PFSK-1 (cell line): ENCODE data around the gene GPC3.

Experiments
- POLR2AphosphoS5 ChIP-seq: IDR thresholded peaks from 2 replicates; pipeline ENCODE4 v1.6.1; 2012; ENCODE audit warnings: low read depth, mild to moderate bottlenecking, control low read depth, low read length, moderate library complexity
- SIN3A ChIP-seq: IDR thresholded peaks from 2 replicates; pipeline ENCODE4 v1.6.1; 2012; ENCODE audit warnings: mild to moderate bottlenecking, low read length, moderate library complexity, borderline replicate concordance; ENCODE audit not compliant: insufficient read depth
- TAF1 ChIP-seq: IDR thresholded peaks from 2 replicates; pipeline ENCODE4 v1.6.1; 2012; ENCODE audit warnings: low read length, control low read depth, borderline replicate concordance; ENCODE audit not compliant: insufficient read depth
- TF ChIP-seq, protein P1 (sequence below), 2 experiments: IDR thresholded peaks; 2 replicates each; pipeline versions ENCODE4 v1.6.1 to v1.8.0; 2011 to 2012; ENCODE audit warnings: low read depth in 2 of 2, low read length in 2 of 2, control low read depth in 1 of 2, inconsistent platforms in 1 of 2, mild to moderate bottlenecking in 1 of 2, moderate library complexity in 1 of 2; ENCODE audit not compliant: insufficient read depth in 1 of 2

GRCh38 chrX:133543654-133544053 lies 441.7 kb downstream of the GPC3 start:
- TF ChIP-seq POLR2AphosphoS5 (no peak), SIN3A (no peak), TAF1 (no peak)
- TF ChIP-seq, protein P1, sequence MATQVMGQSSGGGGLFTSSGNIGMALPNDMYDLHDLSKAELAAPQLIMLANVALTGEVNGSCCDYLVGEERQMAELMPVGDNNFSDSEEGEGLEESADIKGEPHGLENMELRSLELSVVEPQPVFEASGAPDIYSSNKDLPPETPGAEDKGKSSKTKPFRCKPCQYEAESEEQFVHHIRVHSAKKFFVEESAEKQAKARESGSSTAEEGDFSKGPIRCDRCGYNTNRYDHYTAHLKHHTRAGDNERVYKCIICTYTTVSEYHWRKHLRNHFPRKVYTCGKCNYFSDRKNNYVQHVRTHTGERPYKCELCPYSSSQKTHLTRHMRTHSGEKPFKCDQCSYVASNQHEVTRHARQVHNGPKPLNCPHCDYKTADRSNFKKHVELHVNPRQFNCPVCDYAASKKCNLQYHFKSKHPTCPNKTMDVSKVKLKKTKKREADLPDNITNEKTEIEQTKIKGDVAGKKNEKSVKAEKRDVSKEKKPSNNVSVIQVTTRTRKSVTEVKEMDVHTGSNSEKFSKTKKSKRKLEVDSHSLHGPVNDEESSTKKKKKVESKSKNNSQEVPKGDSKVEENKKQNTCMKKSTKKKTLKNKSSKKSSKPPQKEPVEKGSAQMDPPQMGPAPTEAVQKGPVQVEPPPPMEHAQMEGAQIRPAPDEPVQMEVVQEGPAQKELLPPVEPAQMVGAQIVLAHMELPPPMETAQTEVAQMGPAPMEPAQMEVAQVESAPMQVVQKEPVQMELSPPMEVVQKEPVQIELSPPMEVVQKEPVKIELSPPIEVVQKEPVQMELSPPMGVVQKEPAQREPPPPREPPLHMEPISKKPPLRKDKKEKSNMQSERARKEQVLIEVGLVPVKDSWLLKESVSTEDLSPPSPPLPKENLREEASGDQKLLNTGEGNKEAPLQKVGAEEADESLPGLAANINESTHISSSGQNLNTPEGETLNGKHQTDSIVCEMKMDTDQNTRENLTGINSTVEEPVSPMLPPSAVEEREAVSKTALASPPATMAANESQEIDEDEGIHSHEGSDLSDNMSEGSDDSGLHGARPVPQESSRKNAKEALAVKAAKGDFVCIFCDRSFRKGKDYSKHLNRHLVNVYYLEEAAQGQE (IDR thresholded peaks at IDR 0.05; ENCODE audit: insufficient read depth in 1 of 2, low read depth in 2 of 2, low read length in 2 of 2): no peak
